Lung (tissue), 12 donors: ENCODE data around the gene RREB1. TPM values are rescaled to one million over a fixed set of nuclear protein-coding genes. Genes with fewer than 3 reads are reported as not detected.
A peak's percentile ranks its signal among the peaks of the same experiment; 100 is the strongest.

Source experiments
- ATAC-seq: fragments of 200-7000 bp; cut with Tn5 transposase; one replicate; pipeline ENCODE4 v1.9.1; 2020; ENCODE audit warnings: moderate number of reproducible peaks; ENCODE audit not compliant: insufficient read depth, low FRiP score
- DNase-seq, 3 donors: peaks; one replicate each; pipeline ENCODE4 v3.0.0-alpha.2; 2013 to 2017
- H3K27ac ChIP-seq, 2 donors: one replicate each; pipeline ENCODE4 v1.5.1; 2013; ENCODE audit warnings: mild to moderate bottlenecking in 2 of 2, moderate library complexity in 2 of 2, control low read depth in 1 of 2, inconsistent platforms in 1 of 2, low read depth in 1 of 2, low read length in 1 of 2
- H3K27me3 ChIP-seq, 3 donors: one replicate each; pipeline ENCODE4 v1.5.1; 2013; ENCODE audit warnings: low read length in 2 of 3; ENCODE audit not compliant: control insufficient read depth in 3 of 3, insufficient read depth in 3 of 3
- H3K36me3 ChIP-seq, 4 donors: one replicate each; pipeline ENCODE4 v1.5.1; 2013; ENCODE audit warnings: low read length in 4 of 4, mild to moderate bottlenecking in 1 of 4, moderate library complexity in 1 of 4; ENCODE audit not compliant: control insufficient read depth in 4 of 4, insufficient read depth in 4 of 4
- H3K4me1 ChIP-seq, 5 donors: one replicate each; pipeline ENCODE4 v1.5.1; 2013; ENCODE audit warnings: low read length in 5 of 5, mild to moderate bottlenecking in 2 of 5, moderate library complexity in 1 of 5; ENCODE audit not compliant: control insufficient read depth in 5 of 5, insufficient read depth in 5 of 5
- H3K4me3 ChIP-seq: one replicate; pipeline ENCODE4 v1.5.1; 2013; ENCODE audit warnings: mild to moderate bottlenecking, control low read depth, moderate library complexity
- H3K9ac ChIP-seq, 2 donors: one replicate each; pipeline ENCODE4 v1.5.1; 2013; ENCODE audit warnings: low read length in 2 of 2, control low read depth in 1 of 2; ENCODE audit not compliant: insufficient read depth in 1 of 2
- H3K9me3 ChIP-seq, 4 donors: one replicate each; pipeline ENCODE4 v1.5.1; 2013; ENCODE audit warnings: low read length in 3 of 4, mild to moderate bottlenecking in 1 of 4, moderate library complexity in 1 of 4; ENCODE audit not compliant: control insufficient read depth in 4 of 4, insufficient read depth in 3 of 4
- CTCF ChIP-seq: IDR thresholded peaks from 2 replicates; pipeline ENCODE4 v1.5.1; 2012; ENCODE audit warnings: mild to moderate bottlenecking; ENCODE audit errors: control extremely low read depth, extremely low read depth
- WGBS, 2 donors: extraction: QIAGEN DNeasy Blood & Tissue Kit; methylation state at CpG; one replicate each; pipeline ENCODE4 v1.1.7; 2013; 5-methylcytosine and 5-hydroxymethylcytosine counted together
- polyA plus RNA-seq, 2 donors: library from polyadenylated mRNA; stranded (reverse); fragments of 200-250 nt; gene quantifications; one replicate each; pipeline ENCODE4 v1.2.1, GENCODE V29; 2013
- total RNA-seq, 2 donors: library from RNA; depleted of rRNA in 1 of 2; stranded (reverse); fragments of >200 nt in 1 of 2; gene quantifications; one replicate each; pipeline ENCODE4 v1.2.1, GENCODE V29; 2014 to 2021
- donor health status: control.
- donor health status: control.
- donor health status: Bipolar disorder and iron deficiency.
- donor health status: healthy.
- donor health status: DM: yes; HTN: yes; CAD: no.

RREB1 gene
- total and polyA plus RNA-seq, 4 donors = 8.9 to 54.7 (median 31.1) TPM

DNA sequence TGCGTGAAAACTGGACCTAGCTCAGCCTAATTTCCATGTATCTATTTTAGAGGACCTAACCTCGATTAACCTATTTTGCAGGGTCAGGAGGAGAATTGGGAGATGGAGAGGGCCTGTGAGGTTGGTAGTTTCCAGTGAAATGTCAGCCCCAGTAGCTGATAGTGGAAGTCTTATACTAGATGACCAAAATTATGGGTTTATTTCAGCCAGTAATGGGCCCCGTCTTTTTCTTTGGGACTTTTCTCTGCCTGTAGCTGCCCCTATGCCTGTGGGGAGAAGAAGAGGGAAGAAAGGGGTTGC is 37.8 kb downstream of the RREB1 start:
- TF ChIP-seq CTCF = no peak
- ATAC-seq (no peak), DNase-seq (no peak)
- Histone ChIP-seq H3K27me3 (no peaks in the 10 kb centered on the region), H3K9ac (no peak overlapping the region), H3K9me3 (no peaks in the 10 kb centered on the region), H3K27ac (peak overlapping the region; percentile 47 to 96), H3K36me3 (no peaks in the 10 kb centered on the region), H3K4me1 (peaks cover 23 to 56% (median 38%) of the 10 kb centered on the region in 5 donors), H3K4me3 (no peak overlapping the region)
- WGBS, 2 donors = 56 to 57% methylated on average over 3 of the region's 3 CpGs

GRCh38 chr6:7145885-7146828 is 38.4 kb downstream of the RREB1 start:
- 15 to 27% methylated on average over 19 of the region's 19 CpGs for WGBS, 2 donors
- H3K36me3 ChIP-seq = no peaks in the 10 kb centered on the region
- H3K4me3 ChIP-seq = no peak overlapping the region
- DNase-seq (peak; percentile 51 to 82 (median 69)), ATAC-seq (peak; percentile 63)
- H3K9me3 ChIP-seq = no peaks in the 10 kb centered on the region
- H3K27me3 ChIP-seq = no peaks in the 10 kb centered on the region
- TF ChIP-seq CTCF = no peak
- H3K27ac ChIP-seq = peak overlapping the region; percentile 47 to 96
- H3K4me1 ChIP-seq = peaks cover 22 to 56% (median 38%) of the 10 kb centered on the region in 5 donors
- peak overlapping the region; percentile 31 to 57 for H3K9ac ChIP-seq

DNA sequence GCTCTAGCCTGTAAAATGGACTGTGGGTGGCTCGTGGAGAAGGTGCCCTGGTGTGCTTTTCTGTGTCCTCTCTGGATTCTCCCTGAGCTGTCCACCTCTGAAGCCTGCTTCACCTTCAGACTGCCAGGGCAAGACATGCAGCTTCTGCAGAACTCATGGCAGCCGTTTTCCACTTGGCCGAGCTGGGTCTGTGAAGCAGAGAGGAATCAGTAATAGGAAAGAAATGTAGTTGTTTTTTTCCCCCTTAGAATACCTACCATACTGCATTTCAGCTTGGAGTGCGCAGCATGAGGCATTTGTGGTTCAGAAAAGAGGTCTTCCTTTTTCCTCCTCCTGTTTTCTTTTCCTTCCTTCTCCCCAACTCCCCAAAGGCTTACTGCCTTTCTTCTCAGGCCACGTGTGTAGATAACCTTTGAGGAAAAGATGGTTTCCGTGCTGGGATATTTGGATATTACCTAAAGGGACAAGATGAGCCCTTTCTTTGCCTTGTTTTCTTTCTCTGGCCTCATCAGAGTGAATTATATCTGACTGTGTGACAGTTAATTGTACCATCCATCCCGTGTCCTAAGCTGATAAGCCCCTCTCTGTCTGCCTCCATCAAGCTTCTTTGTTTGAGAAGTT is 39.4 kb downstream of the RREB1 start:
- peak overlapping the region in 1 of 2 donors; percentile 57 for H3K9ac ChIP-seq
- no peak overlapping the region for H3K4me3 ChIP-seq
- no peaks in the 10 kb centered on the region for H3K9me3 ChIP-seq
- H3K27ac ChIP-seq = peak overlapping the region in 1 of 2 donors; percentile 82
- peaks cover 21 to 57% (median 41%) of the 10 kb centered on the region in 5 donors for H3K4me1 ChIP-seq
- no peaks in the 10 kb centered on the region for H3K27me3 ChIP-seq
- no peak for TF ChIP-seq CTCF
- WGBS, 2 donors = 27 to 53% methylated on average over 7 of the region's 7 CpGs
- DNase-seq = peak in 1 of 3 donors; percentile 20
- ATAC-seq = no peak
- H3K36me3 ChIP-seq = no peaks in the 10 kb centered on the region
